H9 (cell line): ENCODE data around the gene USP49. TPM values are rescaled to one million over a fixed set of nuclear protein-coding genes. Genes with fewer than 3 reads are reported as not detected.

Experiments used
- DNase-seq: peaks from one replicate; pipeline ENCODE4 v3.0.0-alpha.2; 2017
- H2AFZ ChIP-seq: one replicate; pipeline ENCODE4 v1.6.1; 2013; ENCODE audit warnings: mild to moderate bottlenecking, low read length, control low read depth, moderate library complexity
- H2AK5ac ChIP-seq: 2 replicates; pipeline ENCODE4 v1.6.1; 2013; ENCODE audit warnings: low read length, control low read depth, mixed read lengths; ENCODE audit not compliant: insufficient read length
- H2BK120ac ChIP-seq: one replicate; pipeline ENCODE4 v1.6.1; 2013; ENCODE audit warnings: low read depth, mild to moderate bottlenecking, low read length, control low read depth, inconsistent platforms; ENCODE audit not compliant: poor library complexity, severe bottlenecking
- H2BK12ac ChIP-seq: 2 replicates; pipeline ENCODE4 v1.6.1; 2013; ENCODE audit warnings: low read length, control low read depth, mixed read lengths, low read depth; ENCODE audit not compliant: insufficient read length
- H2BK15ac ChIP-seq: 2 replicates; pipeline ENCODE4 v1.6.1; 2013; ENCODE audit warnings: low read depth, low read length, control low read depth
- H2BK20ac ChIP-seq: one replicate; pipeline ENCODE4 v1.6.1; 2013; ENCODE audit warnings: low read depth, mild to moderate bottlenecking, low read length, control low read depth, inconsistent platforms; ENCODE audit not compliant: poor library complexity, severe bottlenecking
- H2BK5ac ChIP-seq: 2 replicates; pipeline ENCODE4 v1.6.1; 2013; ENCODE audit warnings: low read length, control low read depth, mixed read lengths; ENCODE audit not compliant: insufficient read length
- H3K14ac ChIP-seq: 2 replicates; pipeline ENCODE4 v1.6.1; 2013; ENCODE audit warnings: low read length, control low read depth; ENCODE audit not compliant: insufficient read depth
- H3K18ac ChIP-seq: 2 replicates; pipeline ENCODE4 v1.6.1; 2013; ENCODE audit warnings: low read depth, mild to moderate bottlenecking, mixed read lengths, low read length, control low read depth; ENCODE audit not compliant: insufficient read length
- H3K23ac ChIP-seq: 2 replicates; pipeline ENCODE4 v1.6.1; 2013; ENCODE audit warnings: low read length, control low read depth, mixed read lengths, low read depth; ENCODE audit not compliant: insufficient read length
- H3K23me2 ChIP-seq: 2 replicates; pipeline ENCODE4 v1.6.1; 2013; ENCODE audit warnings: low read depth, mild to moderate bottlenecking, mixed read lengths, low read length, control low read depth; ENCODE audit not compliant: insufficient read length, poor library complexity, severe bottlenecking
- H3K27ac ChIP-seq: 2 replicates; pipeline ENCODE4 v1.5.1; 2013; ENCODE audit warnings: low read length, control low read depth, mixed read lengths, low read depth; ENCODE audit not compliant: insufficient read length
- H3K27me3 ChIP-seq: 2 replicates; pipeline ENCODE4 v1.6.1; 2013; ENCODE audit warnings: low read length, control low read depth, inconsistent platforms; ENCODE audit not compliant: insufficient read depth
- H3K4ac ChIP-seq: 2 replicates; pipeline ENCODE4 v1.6.1; 2013; ENCODE audit warnings: low read depth, mild to moderate bottlenecking, control low read depth, inconsistent platforms, low read length, moderate library complexity
- H3K4me1 ChIP-seq: 2 replicates; pipeline ENCODE4 v1.6.1; 2013; ENCODE audit warnings: low read length, control low read depth, inconsistent platforms; ENCODE audit not compliant: insufficient read depth
- H3K4me2 ChIP-seq: 2 replicates; pipeline ENCODE4 v1.6.1; 2013; ENCODE audit warnings: low read length, control low read depth, mixed read lengths; ENCODE audit not compliant: insufficient read length, insufficient read depth
- H3K56ac ChIP-seq: 2 replicates; pipeline ENCODE4 v1.6.1; 2013; ENCODE audit warnings: low read depth, mild to moderate bottlenecking, mixed read lengths, low read length, control low read depth; ENCODE audit not compliant: insufficient read length
- H3K79me1 ChIP-seq: 2 replicates; pipeline ENCODE4 v1.6.1; 2013; ENCODE audit warnings: low read depth, mild to moderate bottlenecking, moderate library complexity, low read length, control low read depth, inconsistent platforms; ENCODE audit not compliant: insufficient read depth, poor library complexity, severe bottlenecking
- H3K79me2 ChIP-seq: 2 replicates; pipeline ENCODE4 v1.6.1; 2013; ENCODE audit warnings: low read length, control low read depth, inconsistent platforms; ENCODE audit not compliant: insufficient read depth
- H3K9ac ChIP-seq: 2 replicates; pipeline ENCODE4 v1.6.1; 2013; ENCODE audit warnings: low read length, control low read depth, mixed read lengths; ENCODE audit not compliant: insufficient read length; ENCODE audit errors: extremely low read depth
- H3K9me3 ChIP-seq: one replicate; pipeline ENCODE4 v1.6.1; 2013; ENCODE audit warnings: low read depth, low read length, inconsistent platforms; ENCODE audit not compliant: control insufficient read depth
- H3T11ph ChIP-seq: one replicate; pipeline ENCODE4 v1.6.1; 2013; ENCODE audit warnings: mild to moderate bottlenecking, low read length, control low read depth, inconsistent platforms
- H4K20me1 ChIP-seq: one replicate; pipeline ENCODE4 v1.6.1; 2013; ENCODE audit not compliant: control insufficient read depth, insufficient read length, insufficient read depth
- H4K5ac ChIP-seq: 2 replicates; pipeline ENCODE4 v1.6.1; 2013; ENCODE audit warnings: low read depth, mild to moderate bottlenecking, mixed read lengths, low read length, control low read depth; ENCODE audit not compliant: insufficient read length
- H4K8ac ChIP-seq: replicated peaks from 2 replicates; pipeline ENCODE4 v1.6.1; 2013; ENCODE audit warnings: low read length, control low read depth, mixed read lengths, low read depth; ENCODE audit not compliant: insufficient read length
- H4K91ac ChIP-seq: 2 replicates; pipeline ENCODE4 v1.6.1; 2013; ENCODE audit warnings: low read depth, mild to moderate bottlenecking, moderate library complexity, mixed read lengths, low read length, control low read depth; ENCODE audit not compliant: insufficient read length
- H3K27ac Mint-ChIP-seq, 3 experiments: 2 replicates in 2 of 3; 3 replicates in 1 of 3; pipeline ENCODE4 v1.8.0; 2020 to 2021; ENCODE audit warnings: mixed read lengths in 3 of 3, mild to moderate bottlenecking in 1 of 3, moderate library complexity in 1 of 3
- H3K27me3 Mint-ChIP-seq: 2 replicates; pipeline ENCODE4 v1.8.0; 2021; ENCODE audit warnings: low read depth, mild to moderate bottlenecking, moderate library complexity, mixed read lengths
- H3K36me3 Mint-ChIP-seq, 3 experiments: 2 replicates in 2 of 3; 3 replicates in 1 of 3; pipeline ENCODE4 v1.8.0; 2020 to 2021; ENCODE audit warnings: low read depth in 3 of 3, mixed read lengths in 3 of 3; ENCODE audit not compliant: insufficient read depth in 1 of 3
- H3K4me1 Mint-ChIP-seq, 2 experiments: 2 replicates each; pipeline ENCODE4 v1.8.0; 2020; ENCODE audit warnings: mixed read lengths in 2 of 2
- H3K4me3 Mint-ChIP-seq, 2 experiments: 2 replicates in 1 of 2; 3 replicates in 1 of 2; pipeline ENCODE4 v1.8.0; 2020 to 2021; ENCODE audit warnings: mild to moderate bottlenecking in 2 of 2, mixed read lengths in 2 of 2, moderate library complexity in 1 of 2
- H3K9me3 Mint-ChIP-seq, 2 experiments: 2 replicates in 1 of 2; 3 replicates in 1 of 2; pipeline ENCODE4 v1.8.0; 2020; ENCODE audit warnings: mild to moderate bottlenecking in 2 of 2, mixed read lengths in 2 of 2, moderate library complexity in 1 of 2
- CTCF ChIP-seq: fragments of 200-600 bp; sonication (generic); conservative IDR thresholded peaks from 3 replicates; pipeline ENCODE4 v1.8.0; 2021; ENCODE audit warnings: antibody characterized with exemption, mild to moderate bottlenecking
- WGBS: extraction: QIAGEN DNeasy Blood & Tissue Kit; methylation state at CpG from one replicate; pipeline ENCODE4 v1.1.7; 2013; ENCODE audit warnings: missing lambda C conversion rate, low lambda C conversion rate, mixed read lengths; ENCODE audit not compliant: insufficient read length; ENCODE audit errors: extremely low coverage; 5-methylcytosine and 5-hydroxymethylcytosine counted together
- total RNA-seq: library from RNA; stranded (reverse); gene quantifications from 2 replicates; pipeline ENCODE4 v1.2.1, GENCODE V29; 2021

Gene USP49
- total RNA-seq, 1 experiment from 2014 or later: 19.0 TPM

- Histone ChIP-seq H3K9me3 (no peaks in the 10 kb centered on the region), H3K79me1 (no peaks in the 10 kb centered on the region), H3K56ac (no peak overlapping the region), H3K4me2 (peak overlapping the region; percentile 81), H3K14ac (no peak overlapping the region; the same call in 1 of the 2 replicates), H2BK5ac (no peak overlapping the region), H3K27ac (no peak overlapping the region), H4K91ac (no peak overlapping the region), H3K23ac (no peak overlapping the region), H2BK12ac (no peak overlapping the region), H3K79me2 (no peaks in the 10 kb centered on the region), H2AK5ac (no peak overlapping the region), H2BK120ac (no peak overlapping the region), H4K20me1 (peaks cover 3% of the 10 kb centered on the region), H3K9ac (peak overlapping the region; percentile 26), H2BK15ac (no peak overlapping the region), H3K4ac (no peak overlapping the region), H3K18ac (no peak overlapping the region), H2AFZ (no peak overlapping the region), H3K4me1 (peaks cover 16% of the 10 kb centered on the region; the same call in 1 of the 2 replicates), H3K23me2 (peaks cover 7% of the 10 kb centered on the region), H3T11ph (no peak overlapping the region), H4K5ac (no peak overlapping the region), H3K27me3 (no peaks in the 10 kb centered on the region), H2BK20ac (no peak overlapping the region), H4K8ac (no peak overlapping the region)
- H3K27ac Mint-ChIP-seq: no peak overlapping the region
- peak; percentile 47 for DNase-seq
- no peaks in the 10 kb centered on the region for H3K9me3 Mint-ChIP-seq
- TF ChIP-seq CTCF: no peak
- peaks cover 5% of the 10 kb centered on the region for H3K27me3 Mint-ChIP-seq
- H3K36me3 Mint-ChIP-seq: peaks cover 3 to 14% (median 11%) of the 10 kb centered on the region in 3 experiments; a peak in 6 of 7 replicates
- H3K4me3 Mint-ChIP-seq: peak overlapping the region; percentile 83 to 96
- WGBS: no CpG with 5 or more reads among the region's 38 CpGs
- peaks cover 31 to 40% of the 10 kb centered on the region in 2 experiments for H3K4me1 Mint-ChIP-seq
These were observed 45.6 kb upstream of the USP49 start for GRCh38 chr6:41940759-41941279.
